Fibroblast of peridontal ligament (primary cell): ENCODE results near the gene ATMIN.

ENCODE experiments used
- DNase-seq: peaks from one replicate; pipeline ENCODE4 v3.0.0-alpha.2; 2010; ENCODE audit errors: extremely low read depth

Gene ATMIN

GRCh38 chr16:81069063-81069462 is 33.4 kb downstream of the ATMIN start:
- no peak for DNase-seq

- no peak for DNase-seq
Observed at GRCh38 chr16:81070979-81071378, 35.3 kb downstream of the ATMIN start.

DNA sequence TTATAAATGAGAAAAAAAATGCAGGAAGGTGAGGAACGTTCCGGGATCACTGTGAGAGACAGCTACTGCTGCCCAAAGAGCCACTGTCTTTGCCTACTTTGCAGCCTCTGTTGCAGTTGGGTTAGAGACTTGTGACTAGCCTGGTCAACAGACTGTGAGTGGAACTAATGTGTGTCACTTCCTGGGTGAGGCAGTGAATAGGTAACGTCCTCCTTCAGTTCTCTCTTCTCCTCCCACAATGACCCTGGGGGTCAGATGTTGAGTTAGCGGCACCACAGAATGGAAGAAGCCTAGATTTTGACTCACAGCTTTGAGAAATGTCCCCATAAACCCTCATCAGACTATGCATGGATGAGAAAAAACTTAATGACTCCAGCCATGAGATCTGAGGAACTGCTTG is 36.2 kb downstream of the ATMIN start:
- DNase-seq = no peak

- no peak for DNase-seq
Observed at GRCh38 chr16:81073560-81074330, 38.1 kb downstream of the ATMIN start.

GRCh38 chr16:81076566-81077075 is 41.0 kb downstream of the ATMIN start:
- DNase-seq = peak; percentile 78

- peak; percentile 93 for DNase-seq
Observed at GRCh38 chr16:81077076-81077940, 41.7 kb downstream of the ATMIN start, which contains the start of gene C16orf46. C16orf46 (minus strand) TSS chr16:81077238; CDS start chr16:81063955, 13,283 bp downstream.

DNA sequence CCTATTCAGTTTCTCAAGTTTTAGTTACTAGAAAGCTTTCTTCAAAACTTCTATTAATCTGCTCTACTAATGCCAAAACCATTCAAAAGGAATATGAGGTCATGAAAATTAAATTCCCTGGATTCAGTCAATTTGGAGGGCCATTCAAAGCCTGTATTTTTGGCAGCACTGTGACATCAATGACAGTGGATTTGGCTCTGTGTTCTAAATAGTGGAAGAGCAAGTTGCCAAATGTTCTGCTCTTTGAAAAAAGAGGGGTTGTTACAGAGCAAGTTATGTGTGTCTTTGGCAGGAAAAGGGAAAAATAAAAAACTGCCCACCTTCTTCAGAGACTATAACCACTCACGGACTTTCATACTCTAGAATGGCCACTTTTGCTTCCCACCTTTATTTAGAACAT is 44.6 kb downstream of the ATMIN start:
- DNase-seq = no peak

DNA sequence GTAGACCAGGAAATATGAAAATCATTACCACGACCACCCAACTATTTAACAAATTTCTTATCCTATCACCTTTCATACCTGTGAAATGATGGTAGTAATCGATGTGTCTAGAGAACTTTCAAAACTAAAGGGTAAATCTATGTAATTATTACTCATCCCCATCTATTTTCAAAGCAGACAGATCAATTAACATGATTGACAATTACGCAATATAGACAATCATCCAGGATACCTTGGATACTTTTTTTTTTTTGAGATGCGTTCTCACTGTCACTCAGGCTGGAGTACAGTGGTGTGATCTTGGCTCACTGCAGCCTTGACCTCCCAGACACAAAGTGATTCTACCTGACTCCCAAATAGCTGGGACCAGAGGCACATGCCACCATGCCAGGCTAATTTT is 45.4 kb downstream of the ATMIN start:
- DNase-seq = no peak

DNA sequence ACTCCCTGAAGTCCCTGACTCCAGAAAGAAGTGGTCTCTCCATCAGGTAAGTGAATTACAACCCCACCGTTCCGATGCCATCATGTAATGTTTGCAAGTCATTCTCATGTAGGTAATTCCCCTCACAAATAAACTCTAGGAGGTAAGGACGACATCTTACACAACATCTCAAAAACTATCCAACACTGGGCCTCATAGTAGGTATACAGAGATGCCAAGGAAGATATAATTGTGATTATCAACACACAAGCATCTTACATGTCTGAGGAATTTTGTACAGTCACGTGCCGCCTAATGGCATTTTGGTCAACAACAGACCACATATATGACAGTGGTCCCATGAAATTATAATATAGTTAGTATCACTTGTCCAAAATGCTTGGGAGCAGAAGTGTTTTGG is 53.2 kb downstream of the ATMIN start:
- DNase-seq = no peak

GRCh38 chr16:81094771-81095251 is 59.2 kb downstream of the ATMIN start:
- DNase-seq = peak; percentile 45

- peak; percentile 5 for DNase-seq
Observed at GRCh38 chr16:81095653-81095952, 60.0 kb downstream of the ATMIN start.

DNA sequence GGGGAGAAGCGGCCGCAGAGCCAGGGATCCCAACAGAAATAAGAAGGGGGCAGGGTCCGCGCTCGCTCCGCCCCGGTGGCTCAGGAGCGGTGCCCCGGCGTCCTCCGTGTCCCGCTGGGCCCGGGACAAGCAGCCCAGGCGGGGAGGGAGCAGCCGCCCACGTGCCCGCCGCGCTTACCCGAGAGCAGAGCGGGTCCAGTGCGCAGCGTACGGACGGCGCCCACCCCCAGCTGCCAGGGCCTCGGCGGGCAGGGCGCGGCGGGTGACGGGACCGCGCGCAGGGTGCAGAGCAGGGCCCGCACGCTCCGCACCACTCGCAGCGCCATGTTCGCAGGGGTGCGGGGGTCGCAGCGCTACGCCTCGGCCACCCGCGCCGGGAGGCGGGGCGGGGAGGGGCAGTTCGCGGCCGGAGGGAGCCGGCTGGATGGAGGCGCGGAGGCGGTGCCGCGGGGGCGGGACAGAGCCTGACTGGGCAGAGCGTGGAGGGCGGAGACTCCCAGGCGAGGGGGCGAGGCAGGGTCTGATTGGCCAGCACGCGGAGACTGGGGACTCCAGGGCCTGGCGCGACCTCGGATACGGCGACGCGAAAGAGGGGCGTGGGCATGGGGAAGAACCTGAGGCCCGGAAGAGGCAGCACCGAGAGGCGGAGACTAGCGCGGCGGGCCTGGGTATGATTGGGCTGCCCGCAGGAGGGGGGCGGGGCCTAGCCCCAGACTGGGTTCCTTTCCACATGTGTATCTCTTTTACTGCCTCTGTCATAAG is 60.5 kb downstream of the ATMIN start, which contains the start of gene GCSH:
GCSH (minus strand) TSS at position 443 of the 762 bp plus-strand sequence; CDS start at position 326, 117 bp downstream.
- peak; percentile 96 for DNase-seq

DNA sequence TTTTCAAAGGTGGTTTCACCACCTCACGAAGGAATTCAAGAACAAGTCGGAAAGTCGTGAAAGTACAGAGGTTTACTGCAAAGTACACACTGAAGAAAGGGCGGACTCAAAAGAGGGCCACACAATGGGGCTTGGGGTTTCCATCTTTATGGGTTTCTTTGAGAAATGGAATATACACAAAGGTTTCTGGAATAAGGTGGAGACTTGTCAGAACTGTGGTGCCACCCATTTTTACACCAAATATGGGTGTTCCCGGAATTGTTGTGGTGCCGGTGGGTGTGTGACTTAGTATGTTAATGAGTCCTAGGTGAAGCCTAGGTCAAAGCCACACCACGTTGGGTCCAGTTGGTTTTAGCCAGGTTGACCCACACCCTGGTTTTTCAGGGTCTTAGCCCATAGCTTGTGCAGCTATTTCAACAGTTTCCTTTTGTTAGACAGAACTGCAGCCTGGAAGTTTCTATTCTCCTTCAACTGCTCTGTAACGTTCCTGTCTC is 61.1 kb downstream of the ATMIN start:
- no peak for DNase-seq
